Measurements from ENCODE around the gene PRDM4. TPM values are rescaled to one million over a fixed set of nuclear protein-coding genes. Genes with fewer than 3 reads are reported as not detected.

The PRDM4 gene
- total and polyA plus RNA-seq, 2 of the 13 experiments (the other 11 are each of a cell fraction or from before 2014, with no cell fraction given): 9.9 to 15.3 TPM

- TF ChIP-seq, protein P1, sequence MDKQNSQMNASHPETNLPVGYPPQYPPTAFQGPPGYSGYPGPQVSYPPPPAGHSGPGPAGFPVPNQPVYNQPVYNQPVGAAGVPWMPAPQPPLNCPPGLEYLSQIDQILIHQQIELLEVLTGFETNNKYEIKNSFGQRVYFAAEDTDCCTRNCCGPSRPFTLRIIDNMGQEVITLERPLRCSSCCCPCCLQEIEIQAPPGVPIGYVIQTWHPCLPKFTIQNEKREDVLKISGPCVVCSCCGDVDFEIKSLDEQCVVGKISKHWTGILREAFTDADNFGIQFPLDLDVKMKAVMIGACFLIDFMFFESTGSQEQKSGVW (CRISPR knock-in tag; IDR thresholded peaks at IDR 0.05; ENCODE audit: borderline replicate concordance): no peak; the same call in 1 of the 2 replicates
- peak; percentile 39 for TF ChIP-seq ZNF800 (CRISPR knock-in tag; IDR thresholded peaks at IDR 0.05)
- TF ChIP-seq AGO1 (IDR thresholded peaks at IDR 0.05; ENCODE audit: low read depth, low read length, poor library complexity, severe bottlenecking): peak; percentile 23
- 0 out of 2 replicates have a peak, but pooled peaks have one; percentile 33 for TF ChIP-seq ZNF556 (CRISPR knock-in tag; IDR thresholded peaks at IDR 0.05; ENCODE audit: borderline replicate concordance)
- 0 out of 2 replicates have a peak, but pooled peaks have one; percentile 56 for TF ChIP-seq HMGXB3 (CRISPR knock-in tag; IDR thresholded peaks at IDR 0.05; ENCODE audit: borderline replicate concordance)
- peak; percentile 68; the same call in 1 of the 2 replicates for TF ChIP-seq WIZ (CRISPR knock-in tag; IDR thresholded peaks at IDR 0.05)
- 0 out of 2 replicates have a peak, but pooled peaks have one; percentile 16 for TF ChIP-seq TBX3 (IDR thresholded peaks at IDR 0.05; ENCODE audit: borderline replicate concordance)
- TF ChIP-seq, protein P2, sequence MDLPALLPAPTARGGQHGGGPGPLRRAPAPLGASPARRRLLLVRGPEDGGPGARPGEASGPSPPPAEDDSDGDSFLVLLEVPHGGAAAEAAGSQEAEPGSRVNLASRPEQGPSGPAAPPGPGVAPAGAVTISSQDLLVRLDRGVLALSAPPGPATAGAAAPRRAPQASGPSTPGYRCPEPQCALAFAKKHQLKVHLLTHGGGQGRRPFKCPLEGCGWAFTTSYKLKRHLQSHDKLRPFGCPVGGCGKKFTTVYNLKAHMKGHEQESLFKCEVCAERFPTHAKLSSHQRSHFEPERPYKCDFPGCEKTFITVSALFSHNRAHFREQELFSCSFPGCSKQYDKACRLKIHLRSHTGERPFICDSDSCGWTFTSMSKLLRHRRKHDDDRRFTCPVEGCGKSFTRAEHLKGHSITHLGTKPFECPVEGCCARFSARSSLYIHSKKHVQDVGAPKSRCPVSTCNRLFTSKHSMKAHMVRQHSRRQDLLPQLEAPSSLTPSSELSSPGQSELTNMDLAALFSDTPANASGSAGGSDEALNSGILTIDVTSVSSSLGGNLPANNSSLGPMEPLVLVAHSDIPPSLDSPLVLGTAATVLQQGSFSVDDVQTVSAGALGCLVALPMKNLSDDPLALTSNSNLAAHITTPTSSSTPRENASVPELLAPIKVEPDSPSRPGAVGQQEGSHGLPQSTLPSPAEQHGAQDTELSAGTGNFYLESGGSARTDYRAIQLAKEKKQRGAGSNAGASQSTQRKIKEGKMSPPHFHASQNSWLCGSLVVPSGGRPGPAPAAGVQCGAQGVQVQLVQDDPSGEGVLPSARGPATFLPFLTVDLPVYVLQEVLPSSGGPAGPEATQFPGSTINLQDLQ (CRISPR knock-in tag; IDR thresholded peaks at IDR 0.05): peak; percentile 82; the same call in 1 of the 2 replicates
- TF ChIP-seq SMARCE1 (IDR thresholded peaks at IDR 0.05; ENCODE audit: borderline replicate concordance): no peak
- no peak for TF ChIP-seq ONECUT2 (CRISPR knock-in tag; IDR thresholded peaks at IDR 0.05)
- peak; percentile 66 for TF ChIP-seq PHF5A (CRISPR knock-in tag; IDR thresholded peaks at IDR 0.05; ENCODE audit: low read depth, unreplicated experiment)
- TF ChIP-seq ZNF737 (CRISPR knock-in tag; IDR thresholded peaks at IDR 0.05; ENCODE audit: borderline replicate concordance): peak; percentile 96
- peak; percentile 83; the same call in 1 of the 2 replicates for TF ChIP-seq ZNF563 (CRISPR knock-in tag; IDR thresholded peaks at IDR 0.05)
- TF ChIP-seq, protein P3, sequence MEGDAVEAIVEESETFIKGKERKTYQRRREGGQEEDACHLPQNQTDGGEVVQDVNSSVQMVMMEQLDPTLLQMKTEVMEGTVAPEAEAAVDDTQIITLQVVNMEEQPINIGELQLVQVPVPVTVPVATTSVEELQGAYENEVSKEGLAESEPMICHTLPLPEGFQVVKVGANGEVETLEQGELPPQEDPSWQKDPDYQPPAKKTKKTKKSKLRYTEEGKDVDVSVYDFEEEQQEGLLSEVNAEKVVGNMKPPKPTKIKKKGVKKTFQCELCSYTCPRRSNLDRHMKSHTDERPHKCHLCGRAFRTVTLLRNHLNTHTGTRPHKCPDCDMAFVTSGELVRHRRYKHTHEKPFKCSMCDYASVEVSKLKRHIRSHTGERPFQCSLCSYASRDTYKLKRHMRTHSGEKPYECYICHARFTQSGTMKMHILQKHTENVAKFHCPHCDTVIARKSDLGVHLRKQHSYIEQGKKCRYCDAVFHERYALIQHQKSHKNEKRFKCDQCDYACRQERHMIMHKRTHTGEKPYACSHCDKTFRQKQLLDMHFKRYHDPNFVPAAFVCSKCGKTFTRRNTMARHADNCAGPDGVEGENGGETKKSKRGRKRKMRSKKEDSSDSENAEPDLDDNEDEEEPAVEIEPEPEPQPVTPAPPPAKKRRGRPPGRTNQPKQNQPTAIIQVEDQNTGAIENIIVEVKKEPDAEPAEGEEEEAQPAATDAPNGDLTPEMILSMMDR (CRISPR knock-in tag; IDR thresholded peaks at IDR 0.05): peak; percentile 49
- TF ChIP-seq ARNT2 (CRISPR knock-in tag; IDR thresholded peaks at IDR 0.05; ENCODE audit: low read depth): peak; percentile 86
These were observed 75.3 kb downstream of the PRDM4 start, which contains the start of gene PWP1 (continued) for GRCh38 chr12:107685360-107686248.
